Measurements from ENCODE around the gene FRMD5. TPM values are rescaled to one million over a fixed set of nuclear protein-coding genes. Genes with fewer than 3 reads are reported as not detected.

Gene FRMD5
- total RNA-seq, 2 donors from 2014 or later: 3.6 to 7.0 TPM

- Histone ChIP-seq H3K4me1 (ENCODE audit: control insufficient read depth, insufficient read depth, low read length) (no peaks in the 10 kb centered on the region), H3K36me3 (ENCODE audit: control insufficient read depth, insufficient read depth, low read length) (no peaks in the 10 kb centered on the region), H3K9ac (ENCODE audit: extremely low read depth, low read length, poor library complexity, severe bottlenecking) (no peak overlapping the region), H3K27ac (ENCODE audit: low read depth, low read length) (no peak overlapping the region), H3K4me3 (ENCODE audit: low read length) (no peak overlapping the region), H3K27me3 (ENCODE audit: control insufficient read depth, insufficient read depth, low read length, poor library complexity, severe bottlenecking) (no peaks in the 10 kb centered on the region), H3K9me3 (ENCODE audit: control insufficient read depth, low read length) (no peaks in the 10 kb centered on the region)
- Mint-ChIP-seq H3K9me3 (no peaks in the 10 kb centered on the region), H3K36me3 (ENCODE audit: low read depth) (no peaks in the 10 kb centered on the region), H3K4me3 (no peak overlapping the region), H3K27me3 (ENCODE audit: insufficient read depth) (no peaks in the 10 kb centered on the region), H3K4me1 (peaks cover 15% of the 10 kb centered on the region), H3K27ac (no peak overlapping the region)
- 83 to 100% methylated on average over 1 of the region's 1 CpG for WGBS, 2 experiments (ENCODE audit: insufficient coverage in 1 of 2, insufficient read length in 1 of 2)
- TF ChIP-seq CTCF (conservative IDR thresholded peaks at IDR 0.05): no peak
- DNase-seq: no peak
Observed at GRCh38 chr15:43955140-43955539, 239.9 kb downstream of the FRMD5 start.

GRCh38 chr15:43954181-43954621 is 240.9 kb downstream of the FRMD5 start:
- H3K4me1 ChIP-seq (ENCODE audit: control insufficient read depth, insufficient read depth, low read length): no peaks in the 10 kb centered on the region
- no peak overlapping the region for H3K27ac ChIP-seq (ENCODE audit: low read depth, low read length)
- H3K9me3 ChIP-seq (ENCODE audit: control insufficient read depth, low read length): no peaks in the 10 kb centered on the region
- H3K9me3 Mint-ChIP-seq: no peaks in the 10 kb centered on the region
- H3K27ac Mint-ChIP-seq: no peak overlapping the region
- H3K27me3 Mint-ChIP-seq (ENCODE audit: insufficient read depth): no peaks in the 10 kb centered on the region
- H3K36me3 Mint-ChIP-seq (ENCODE audit: low read depth): no peaks in the 10 kb centered on the region
- no peaks in the 10 kb centered on the region for H3K27me3 ChIP-seq (ENCODE audit: control insufficient read depth, insufficient read depth, low read length, poor library complexity, severe bottlenecking)
- H3K36me3 ChIP-seq (ENCODE audit: control insufficient read depth, insufficient read depth, low read length): no peaks in the 10 kb centered on the region
- H3K4me1 Mint-ChIP-seq: peaks cover 15% of the 10 kb centered on the region
- WGBS, 2 experiments (ENCODE audit: insufficient coverage in 1 of 2, insufficient read length in 1 of 2): 87 to 92% methylated on average over 2 to 4 of the region's 4 CpGs
- no peak for DNase-seq
- H3K9ac ChIP-seq (ENCODE audit: extremely low read depth, low read length, poor library complexity, severe bottlenecking): no peak overlapping the region
- no peak overlapping the region for H3K4me3 ChIP-seq (ENCODE audit: low read length)
- no peak for TF ChIP-seq CTCF (conservative IDR thresholded peaks at IDR 0.05)
- H3K4me3 Mint-ChIP-seq: no peak overlapping the region

- Mint-ChIP-seq H3K36me3 (ENCODE audit: low read depth) (no peaks in the 10 kb centered on the region), H3K4me3 (no peak overlapping the region), H3K27ac (no peak overlapping the region), H3K27me3 (ENCODE audit: insufficient read depth) (no peaks in the 10 kb centered on the region), H3K4me1 (peaks cover 11% of the 10 kb centered on the region), H3K9me3 (no peaks in the 10 kb centered on the region)
- Histone ChIP-seq H3K4me1 (ENCODE audit: control insufficient read depth, insufficient read depth, low read length) (no peaks in the 10 kb centered on the region), H3K9ac (ENCODE audit: extremely low read depth, low read length, poor library complexity, severe bottlenecking) (no peak overlapping the region), H3K9me3 (ENCODE audit: control insufficient read depth, low read length) (no peaks in the 10 kb centered on the region), H3K27ac (ENCODE audit: low read depth, low read length) (no peak overlapping the region), H3K4me3 (ENCODE audit: low read length) (no peak overlapping the region), H3K27me3 (ENCODE audit: control insufficient read depth, insufficient read depth, low read length, poor library complexity, severe bottlenecking) (no peaks in the 10 kb centered on the region), H3K36me3 (ENCODE audit: control insufficient read depth, insufficient read depth, low read length) (no peaks in the 10 kb centered on the region)
- TF ChIP-seq CTCF (conservative IDR thresholded peaks at IDR 0.05): no peak
- 93 to 100% methylated on average over 1 of the region's 1 CpG for WGBS, 2 experiments (ENCODE audit: insufficient coverage in 1 of 2, insufficient read length in 1 of 2)
- DNase-seq: no peak
Observed at GRCh38 chr15:43953402-43953801, 241.7 kb downstream of the FRMD5 start.

Measured in endodermal cell (in vitro differentiated cells).